Central memory CD8-positive, alpha-beta T cell (primary cell): ENCODE data around the gene ELMO1.

ENCODE experiments used
- ATAC-seq: fragments of 150-1000 bp; cut with Tn5 transposase; replicated peaks from 2 replicates; pipeline ENCODE4 v1.10.0; 2022; ENCODE audit warnings: mild to moderate bottlenecking, moderate FRiP score, moderate number of reproducible peaks; ENCODE audit not compliant: poor library complexity, severe bottlenecking; ENCODE audit errors: extremely low read depth
- DNase-seq, 2 donors: peaks; one replicate each; pipeline ENCODE4 v3.0.0; 2021; ENCODE audit warnings: low spot score in 2 of 2
- H3K27ac Mint-ChIP-seq: one replicate; pipeline ENCODE4 v1.8.0; 2022; ENCODE audit warnings: low read depth, mild to moderate bottlenecking, moderate library complexity, mixed read lengths
- H3K27me3 Mint-ChIP-seq: one replicate; pipeline ENCODE4 v1.8.0; 2022; ENCODE audit warnings: mixed read lengths
- H3K36me3 Mint-ChIP-seq: one replicate; pipeline ENCODE4 v1.8.0; 2022; ENCODE audit warnings: mild to moderate bottlenecking, moderate library complexity, mixed read lengths; ENCODE audit not compliant: insufficient read depth
- H3K4me1 Mint-ChIP-seq: one replicate; pipeline ENCODE4 v1.8.0; 2022; ENCODE audit warnings: mixed read lengths
- H3K4me3 Mint-ChIP-seq: one replicate; pipeline ENCODE4 v1.8.0; 2022; ENCODE audit warnings: mild to moderate bottlenecking, moderate library complexity, mixed read lengths
- H3K9me3 Mint-ChIP-seq: one replicate; pipeline ENCODE4 v1.8.0; 2022; ENCODE audit warnings: mixed read lengths

Gene ELMO1

DNA sequence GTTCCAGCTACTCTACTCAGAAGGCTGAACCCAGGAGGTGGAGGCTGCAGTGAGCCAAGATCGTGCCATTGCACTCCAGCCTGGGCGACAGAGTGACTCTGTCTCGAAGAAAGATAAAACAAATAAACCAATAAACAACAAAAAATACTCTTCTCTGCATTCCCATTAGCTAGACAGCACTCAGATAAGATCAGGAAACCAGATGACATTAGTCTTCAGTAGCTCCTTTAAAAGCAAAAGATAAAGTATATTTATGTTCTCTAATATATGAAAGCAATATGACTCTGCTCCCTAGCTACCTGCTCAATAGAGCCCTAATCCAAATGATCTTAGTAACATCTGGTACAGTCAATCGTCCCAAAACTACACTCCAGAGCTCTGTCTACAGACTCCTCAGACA lies 212.9 kb downstream of the ELMO1 start:
- H3K9me3 Mint-ChIP-seq = no peaks in the 10 kb centered on the region
- H3K4me1 Mint-ChIP-seq = peaks cover 5% of the 10 kb centered on the region
- H3K27me3 Mint-ChIP-seq = no peaks in the 10 kb centered on the region
- no peak for ATAC-seq
- H3K36me3 Mint-ChIP-seq = peaks cover 5% of the 10 kb centered on the region
- no peak overlapping the region for H3K4me3 Mint-ChIP-seq
- no peak for DNase-seq
- peak overlapping the region; percentile 38 for H3K27ac Mint-ChIP-seq

DNA sequence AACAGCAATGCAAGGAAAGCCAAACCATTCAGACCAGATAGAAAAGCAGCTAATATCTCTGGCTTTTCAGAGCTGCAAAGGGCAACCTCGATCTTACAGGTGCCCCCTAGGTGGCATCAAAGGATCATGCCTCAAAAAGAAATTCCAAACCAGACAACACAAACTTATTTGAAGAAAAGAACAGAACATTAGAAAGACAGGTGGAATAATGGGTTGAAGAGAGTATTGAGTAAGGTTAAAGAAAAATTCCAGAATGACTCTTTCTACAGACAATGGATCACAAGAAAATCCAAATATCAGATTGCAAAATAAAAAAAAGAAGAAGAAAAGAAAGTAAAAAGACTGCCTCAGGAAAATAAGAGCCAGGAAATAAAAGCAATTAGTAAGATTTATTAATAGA lies 213.7 kb downstream of the ELMO1 start:
- H3K36me3 Mint-ChIP-seq = peaks cover 5% of the 10 kb centered on the region
- ATAC-seq (no peak), DNase-seq (no peak)
- peak overlapping the region; percentile 38 for H3K27ac Mint-ChIP-seq
- H3K9me3 Mint-ChIP-seq = no peaks in the 10 kb centered on the region
- H3K4me1 Mint-ChIP-seq = peaks cover 10% of the 10 kb centered on the region
- H3K4me3 Mint-ChIP-seq = no peak overlapping the region
- no peaks in the 10 kb centered on the region for H3K27me3 Mint-ChIP-seq

DNA sequence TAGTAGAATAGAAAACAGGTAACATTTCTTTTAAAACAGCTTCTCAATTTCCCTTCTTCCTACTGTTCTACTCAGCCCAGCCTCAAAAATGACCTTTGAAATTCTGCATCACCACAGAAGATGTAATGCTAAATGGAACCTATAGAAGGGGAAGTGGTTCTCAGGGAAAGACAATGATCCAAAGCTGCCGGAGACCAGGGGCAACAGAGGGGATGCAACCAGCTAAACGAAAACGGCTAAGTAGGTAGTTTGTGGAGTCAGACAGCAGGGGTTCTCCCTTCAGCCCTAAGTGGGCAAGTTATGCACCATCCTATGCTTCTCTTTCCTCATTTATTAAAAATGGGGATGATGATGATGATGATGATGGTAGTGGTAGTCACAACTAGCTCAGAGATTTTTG lies 214.3 kb downstream of the ELMO1 start:
- Mint-ChIP-seq H3K27ac (no peak overlapping the region), H3K4me1 (peaks cover 11% of the 10 kb centered on the region), H3K4me3 (no peak overlapping the region), H3K27me3 (no peaks in the 10 kb centered on the region), H3K36me3 (peaks cover 5% of the 10 kb centered on the region), H3K9me3 (no peaks in the 10 kb centered on the region)
- DNase-seq = no peak
- ATAC-seq = no peak

DNA sequence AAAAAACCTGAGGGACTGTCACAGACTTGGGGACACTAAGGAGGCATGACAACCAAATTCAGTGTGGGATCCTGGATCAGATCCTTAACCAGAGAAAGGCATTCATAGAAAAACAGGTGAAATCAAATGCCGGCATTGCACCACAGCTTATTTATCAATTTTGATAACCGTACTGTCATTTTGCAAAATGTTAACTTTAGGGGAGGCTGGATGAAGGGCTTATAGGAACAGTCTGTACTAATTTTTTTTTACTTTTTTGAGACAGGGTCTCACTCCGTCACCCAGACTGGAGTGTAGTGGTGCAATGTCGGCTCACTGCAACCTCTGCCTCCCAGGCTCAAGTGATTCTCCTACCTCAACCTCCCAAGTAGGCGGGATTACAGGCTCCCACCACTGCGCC lies 217.1 kb downstream of the ELMO1 start:
- peaks cover 11% of the 10 kb centered on the region for H3K4me1 Mint-ChIP-seq
- H3K27ac Mint-ChIP-seq = no peak overlapping the region
- DNase-seq (no peak), ATAC-seq (no peak)
- H3K27me3 Mint-ChIP-seq = no peaks in the 10 kb centered on the region
- no peak overlapping the region for H3K4me3 Mint-ChIP-seq
- H3K9me3 Mint-ChIP-seq = no peaks in the 10 kb centered on the region
- peaks cover 10% of the 10 kb centered on the region for H3K36me3 Mint-ChIP-seq

DNA sequence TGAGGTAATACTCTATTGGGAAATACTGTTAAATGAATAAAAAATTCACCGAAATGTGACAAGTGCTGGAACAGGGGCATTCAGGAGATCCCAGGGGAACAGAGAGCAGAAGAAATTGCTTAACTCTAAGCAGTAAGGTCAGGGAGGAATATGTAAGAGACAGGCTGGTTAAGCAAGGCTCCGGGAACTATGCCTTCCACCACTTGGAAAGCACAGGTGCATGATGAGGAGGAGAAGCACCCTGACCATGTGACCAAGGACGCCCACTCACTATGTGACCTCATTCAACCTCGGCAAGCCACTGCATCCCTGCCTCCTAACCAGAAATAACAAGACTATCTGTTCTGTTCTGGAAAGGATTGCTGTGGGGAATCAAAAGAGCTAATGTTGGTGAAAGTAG lies 218.4 kb downstream of the ELMO1 start:
- ATAC-seq (no peak), DNase-seq (no peak)
- Mint-ChIP-seq H3K27ac (peak overlapping the region; percentile 44), H3K9me3 (no peaks in the 10 kb centered on the region), H3K4me1 (peaks cover 11% of the 10 kb centered on the region), H3K36me3 (peaks cover 18% of the 10 kb centered on the region), H3K27me3 (no peaks in the 10 kb centered on the region), H3K4me3 (no peak overlapping the region)

DNA sequence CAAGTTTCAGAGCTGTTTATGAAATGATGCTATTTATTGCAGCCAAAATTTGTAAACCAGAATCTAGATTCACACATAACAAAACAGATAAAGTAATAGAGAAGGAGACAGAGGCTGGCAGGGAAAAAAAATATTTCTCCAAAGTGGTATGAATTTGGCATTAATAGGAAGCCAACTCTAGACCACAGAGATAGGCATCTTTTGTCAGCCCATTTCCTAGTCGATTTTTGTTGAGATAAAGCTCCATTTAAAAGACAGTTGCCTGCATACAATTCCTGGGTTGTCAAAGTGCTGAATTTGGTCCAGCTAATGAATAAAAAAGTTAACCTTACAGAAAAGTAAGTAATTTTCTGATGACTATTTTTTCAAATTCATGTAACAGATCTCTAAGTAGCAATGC lies 219.3 kb downstream of the ELMO1 start:
- ATAC-seq (no peak), DNase-seq (no peak)
- H3K4me3 Mint-ChIP-seq = no peak overlapping the region
- H3K9me3 Mint-ChIP-seq = no peaks in the 10 kb centered on the region
- H3K4me1 Mint-ChIP-seq = peaks cover 6% of the 10 kb centered on the region
- H3K27me3 Mint-ChIP-seq = no peaks in the 10 kb centered on the region
- H3K36me3 Mint-ChIP-seq = peaks cover 19% of the 10 kb centered on the region
- H3K27ac Mint-ChIP-seq = no peak overlapping the region

DNA sequence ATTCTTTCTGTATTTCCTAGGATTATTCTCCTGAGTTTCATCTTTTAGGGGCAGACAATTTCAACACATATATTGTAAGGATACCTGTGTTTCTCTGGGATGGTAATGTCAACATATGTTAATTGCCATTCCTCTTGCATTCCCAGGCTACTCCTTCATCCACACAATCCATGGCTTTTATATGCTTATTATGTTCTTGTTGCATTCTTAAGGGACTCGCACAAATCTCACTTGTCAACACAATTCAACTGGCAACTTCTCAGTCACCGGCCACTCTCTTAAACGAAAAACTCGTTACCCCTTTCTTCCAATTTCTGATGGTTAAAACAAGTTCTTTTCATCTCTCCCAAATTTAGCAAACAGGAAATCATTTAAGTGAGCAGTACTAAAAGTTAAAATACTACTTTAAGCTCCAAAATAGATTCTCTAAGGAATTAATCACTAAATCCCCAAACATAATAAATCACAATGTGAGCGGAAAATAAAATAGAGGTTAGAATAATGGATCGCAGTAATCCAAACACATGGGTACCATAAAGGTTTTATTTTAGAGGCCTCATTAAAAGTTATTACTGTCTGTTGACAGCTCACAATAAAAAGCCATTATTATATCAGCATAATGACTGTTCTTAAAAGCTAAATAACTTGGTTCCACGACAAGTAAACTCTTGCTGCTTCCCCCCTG lies 223.2 kb downstream of the ELMO1 start:
- H3K36me3 Mint-ChIP-seq = peaks cover 27% of the 10 kb centered on the region
- H3K4me3 Mint-ChIP-seq = no peak overlapping the region
- peaks cover 14% of the 10 kb centered on the region for H3K4me1 Mint-ChIP-seq
- H3K9me3 Mint-ChIP-seq = no peaks in the 10 kb centered on the region
- ATAC-seq = no peak
- H3K27ac Mint-ChIP-seq = no peak overlapping the region
- no peak for DNase-seq
- H3K27me3 Mint-ChIP-seq = no peaks in the 10 kb centered on the region

DNA sequence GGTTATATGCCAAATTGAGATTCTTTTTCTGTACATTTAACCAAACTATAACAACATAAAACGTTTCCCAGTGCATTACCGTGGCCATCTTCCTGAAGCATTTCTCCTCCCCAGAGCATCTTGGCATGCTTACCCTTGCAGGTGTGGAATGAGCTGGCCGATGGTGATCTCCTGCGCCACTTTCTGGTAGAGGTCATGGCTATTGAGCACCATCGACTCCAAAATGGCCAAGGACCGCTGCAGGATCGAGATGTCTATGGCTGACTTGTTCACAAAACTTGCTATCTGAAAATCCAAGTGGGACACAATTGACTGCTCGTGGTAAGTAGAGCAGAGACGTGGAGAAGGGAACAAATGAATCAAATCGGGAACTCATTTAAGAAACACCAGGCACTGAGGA lies 223.9 kb downstream of the ELMO1 start:
- Mint-ChIP-seq H3K4me1 (peaks cover 8% of the 10 kb centered on the region), H3K4me3 (no peak overlapping the region), H3K36me3 (peaks cover 27% of the 10 kb centered on the region), H3K27me3 (no peaks in the 10 kb centered on the region), H3K9me3 (no peaks in the 10 kb centered on the region), H3K27ac (no peak overlapping the region)
- DNase-seq (no peak), ATAC-seq (no peak)

DNA sequence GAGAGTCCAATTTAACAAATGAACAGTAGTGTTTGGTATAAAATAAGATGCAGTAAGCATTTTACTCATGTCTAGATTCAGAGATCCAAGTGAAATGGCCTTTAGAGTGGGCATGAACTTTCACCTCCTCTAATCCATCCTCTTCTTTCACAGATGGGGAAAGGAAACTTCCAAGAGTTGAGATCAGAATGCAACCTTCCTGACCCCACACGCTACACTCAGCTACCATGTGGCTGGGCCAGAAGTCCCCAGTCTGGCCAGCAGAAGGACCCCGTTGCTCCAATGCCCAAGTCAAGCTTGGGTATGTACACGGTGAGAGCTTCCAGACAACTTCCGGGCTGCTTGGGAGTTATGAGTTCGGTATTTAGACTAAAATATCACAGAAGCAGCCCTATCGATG lies 228.0 kb downstream of the ELMO1 start:
- no peaks in the 10 kb centered on the region for H3K27me3 Mint-ChIP-seq
- H3K4me3 Mint-ChIP-seq = no peak overlapping the region
- H3K9me3 Mint-ChIP-seq = no peaks in the 10 kb centered on the region
- no peak for DNase-seq
- ATAC-seq = no peak
- H3K36me3 Mint-ChIP-seq = peaks cover 19% of the 10 kb centered on the region
- peaks cover 16% of the 10 kb centered on the region for H3K4me1 Mint-ChIP-seq
- no peak overlapping the region for H3K27ac Mint-ChIP-seq

DNA sequence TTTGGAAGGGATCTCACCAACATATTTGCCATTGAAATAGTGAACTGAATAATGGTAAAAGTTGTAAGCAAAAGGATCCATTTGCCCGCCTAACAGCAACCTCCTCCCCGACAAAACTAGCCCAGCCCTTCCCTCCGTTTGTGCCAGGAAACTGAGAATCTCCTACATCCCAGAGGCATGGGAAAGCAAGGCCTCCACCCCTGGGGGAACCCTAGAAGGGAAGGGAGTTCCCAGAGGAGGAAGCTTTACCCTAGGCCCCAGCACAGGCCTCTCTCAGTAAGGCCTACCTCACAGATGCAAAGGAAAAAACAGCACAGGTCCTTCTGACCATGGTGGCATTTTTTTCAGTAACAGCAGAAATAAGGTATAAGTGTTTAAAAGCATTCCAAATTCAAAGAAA lies 229.7 kb downstream of the ELMO1 start:
- Mint-ChIP-seq H3K4me1 (peaks cover 20% of the 10 kb centered on the region), H3K36me3 (peaks cover 15% of the 10 kb centered on the region), H3K27ac (peak overlapping the region; percentile 32), H3K9me3 (no peaks in the 10 kb centered on the region), H3K27me3 (no peaks in the 10 kb centered on the region), H3K4me3 (no peak overlapping the region)
- DNase-seq (no peak), ATAC-seq (no peak)

DNA sequence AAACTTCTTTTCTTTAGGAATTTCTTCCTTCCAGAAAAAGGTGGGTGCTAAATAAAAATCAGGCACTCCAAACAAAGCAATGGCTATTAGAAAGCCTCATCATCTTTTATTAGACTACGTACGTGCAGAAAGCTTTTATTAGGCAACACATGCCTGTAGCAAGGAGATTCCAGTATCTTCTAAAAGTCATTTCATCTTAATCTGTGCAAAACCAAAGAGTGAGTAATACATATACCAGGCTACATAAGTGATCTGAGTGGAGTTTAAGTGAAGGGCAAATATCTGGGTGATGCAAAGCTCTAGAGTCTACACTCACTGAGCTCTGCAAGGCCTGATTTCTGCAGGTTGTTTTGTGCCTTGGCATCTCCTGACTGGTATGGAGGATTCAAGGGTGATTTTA lies 231.7 kb downstream of the ELMO1 start:
- Mint-ChIP-seq H3K36me3 (peaks cover 14% of the 10 kb centered on the region), H3K27ac (peak overlapping the region; percentile 13), H3K9me3 (no peaks in the 10 kb centered on the region), H3K27me3 (no peaks in the 10 kb centered on the region), H3K4me3 (no peak overlapping the region), H3K4me1 (peaks cover 12% of the 10 kb centered on the region)
- ATAC-seq (no peak), DNase-seq (no peak)

DNA sequence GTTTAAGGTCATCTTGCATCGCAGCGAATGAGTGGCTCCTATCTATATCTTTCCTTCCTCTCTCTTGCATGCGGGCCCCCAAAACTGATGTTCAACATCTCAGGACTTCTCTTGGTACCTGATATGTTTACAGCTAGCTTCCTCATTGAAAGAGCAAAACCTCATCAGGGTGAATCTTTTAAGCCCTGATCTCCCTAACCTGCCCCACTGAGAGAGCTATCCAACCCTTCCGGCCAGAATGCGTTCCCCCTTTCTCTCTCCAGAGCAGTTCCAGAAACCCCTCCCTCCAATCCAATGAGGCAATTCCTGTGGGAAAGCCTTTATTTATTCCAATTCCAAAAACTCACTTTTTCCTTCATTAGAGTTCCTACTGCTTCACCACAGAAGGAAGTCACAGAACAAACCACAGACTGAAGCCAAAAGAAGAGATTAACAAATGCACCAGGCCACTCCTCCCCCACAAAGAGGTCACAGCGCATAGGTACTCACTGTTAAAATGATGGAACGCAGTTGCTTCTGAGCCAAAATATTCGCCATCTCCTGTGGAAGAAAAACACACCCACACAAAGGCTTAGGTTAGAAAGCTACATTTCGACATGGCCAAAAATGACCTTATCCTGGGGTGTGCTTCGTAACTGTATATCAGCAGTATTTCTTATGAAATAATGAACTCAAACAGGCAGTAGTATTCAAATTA lies 232.4 kb downstream of the ELMO1 start:
- H3K36me3 Mint-ChIP-seq = peaks cover 14% of the 10 kb centered on the region

DNA sequence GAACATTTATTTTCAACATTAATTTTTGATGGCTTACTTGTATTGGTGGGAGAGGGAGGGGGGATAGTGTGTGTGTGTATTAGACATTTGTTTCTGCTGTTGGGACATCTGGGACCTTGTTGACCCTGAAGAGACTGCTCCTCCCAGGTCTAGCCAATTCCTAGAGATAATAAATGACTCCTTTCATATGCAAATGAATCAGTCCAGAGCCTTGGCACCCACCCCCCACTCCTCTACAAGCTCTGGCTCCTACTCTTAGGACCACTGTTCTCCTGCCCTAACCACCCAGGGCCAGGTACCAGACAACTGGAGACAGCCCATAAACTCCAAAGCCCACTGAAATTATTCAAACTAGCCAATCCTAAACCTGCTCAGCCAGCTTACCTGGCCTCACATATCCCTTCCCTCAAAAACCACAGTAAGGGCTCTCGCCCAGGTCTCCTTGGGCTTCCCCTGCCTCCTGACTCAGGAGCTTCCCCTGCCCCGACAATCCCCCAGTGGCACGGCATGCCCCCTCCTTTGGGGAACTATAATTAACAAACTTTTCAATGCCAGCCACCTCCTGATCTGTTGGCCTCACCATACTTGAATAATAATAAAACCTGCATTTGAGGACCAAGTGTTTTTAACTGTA lies 233.3 kb downstream of the ELMO1 start:
- ATAC-seq (no peak), DNase-seq (no peak)
- Mint-ChIP-seq H3K36me3 (peaks cover 20% of the 10 kb centered on the region), H3K4me3 (no peak overlapping the region), H3K27ac (peak overlapping the region; percentile 82), H3K27me3 (no peaks in the 10 kb centered on the region), H3K4me1 (peaks cover 12% of the 10 kb centered on the region), H3K9me3 (no peaks in the 10 kb centered on the region)

More for the DNA sequence above, 232.4 kb downstream of the ELMO1 start:
- DNase-seq (no peak), ATAC-seq (no peak)
- no peak overlapping the region for H3K4me3 Mint-ChIP-seq
- H3K27ac Mint-ChIP-seq = peak overlapping the region; percentile 82
- H3K4me1 Mint-ChIP-seq = peaks cover 12% of the 10 kb centered on the region
- H3K27me3 Mint-ChIP-seq = no peaks in the 10 kb centered on the region
- H3K9me3 Mint-ChIP-seq = no peaks in the 10 kb centered on the region
